ENCODE results near the gene SNORC. TPM values are rescaled to one million over a fixed set of nuclear protein-coding genes. Genes with fewer than 3 reads are reported as not detected.

Gene SNORC
- total and polyA plus RNA-seq, 10 of the 15 experiments (the other 5 are each of a cell fraction or from before 2014, with no cell fraction given), result 0.04 to 0.74 (median 0.45) TPM; not detected in 4

DNA sequence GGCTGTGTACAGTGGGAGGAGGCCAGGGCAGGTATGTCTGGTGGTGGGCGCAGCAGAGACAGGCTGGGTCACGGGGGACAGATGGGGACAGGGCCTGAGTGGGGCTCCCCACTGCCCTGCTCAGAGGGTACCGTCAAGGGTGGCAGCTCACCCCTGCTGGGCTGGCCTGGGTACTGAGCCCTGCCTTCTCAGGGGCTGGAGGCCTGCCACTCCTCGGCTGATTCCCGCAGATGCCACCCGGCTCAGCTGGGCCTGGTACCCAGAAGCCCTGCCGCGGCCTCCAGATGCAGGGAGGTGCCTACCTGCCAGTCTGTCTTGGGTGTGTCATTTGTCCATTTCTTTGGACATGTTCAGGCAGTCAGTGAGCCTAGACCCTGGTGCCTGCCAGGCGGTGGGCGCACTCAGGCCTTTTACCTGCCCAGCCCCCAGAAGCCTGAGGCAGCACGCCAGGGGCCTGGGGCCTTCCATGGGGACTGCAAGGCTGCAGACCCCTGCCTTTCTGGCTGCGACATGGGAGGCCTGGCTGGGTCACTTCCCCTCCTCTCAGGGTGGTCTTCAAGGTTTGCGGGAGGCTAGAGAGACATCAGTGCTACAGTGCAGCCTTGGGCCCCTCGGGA, 3.3 kb downstream of the SNORC start:
- BruUV-seq (replicated peaks), result no TSS peak

More for the DNA sequence above, 3.3 kb downstream of the SNORC start:
- ATAC-seq (no peak), FAIRE-seq (no peak), DNase-seq (ENCODE audit: low read depth, low spot score) (no peak)
- CTCF ChIA-PET, result no interaction called here
- in situ Hi-C loops (cut with MboI), result no loop called here
- 71% methylated on average over 14 of the region's 14 CpGs for WGBS (ENCODE audit: insufficient coverage, insufficient replicate concordance, low lambda C conversion rate, missing lambda C conversion rate)
- SMC1A ChIA-PET (ENCODE audit: uncharacterized antibody, unreplicated experiment), result interaction anchor here (1.0 kb wide), 1 partner anchor 156 kb away, joined by 4 read pairs; no protein-coding TSS in a partner anchor
- RAD21 ChIA-PET (ENCODE audit: unreplicated experiment), result no interaction called here
- Histone ChIP-seq H3K4me2 (ENCODE audit: control insufficient read depth, insufficient read depth) (no peak overlapping the region), H3K27ac (ENCODE audit: control insufficient read depth, insufficient read depth) (no peak overlapping the region), H3K4me1 (ENCODE audit: control insufficient read depth, insufficient read depth, low read length) (no peaks in the 10 kb centered on the region), H4K20me1 (ENCODE audit: control insufficient read depth, insufficient read depth) (no peaks in the 10 kb centered on the region), H3K27me3 (replicated peaks in 1 of 2; ENCODE audit: control insufficient read depth in 2 of 2, insufficient read depth in 2 of 2, low read length in 1 of 2) (no peaks in the 10 kb centered on the region; a peak in 1 of 4 replicates), H3K9me3 (replicated peaks; ENCODE audit: control insufficient read depth, insufficient read depth, low read length) (no peaks in the 10 kb centered on the region), H2AFZ (ENCODE audit: control insufficient read depth, low read depth, low read length) (no peak overlapping the region), H3K9ac (ENCODE audit: control insufficient read depth, insufficient read depth, low read length) (no peak overlapping the region), H3K36me3 (ENCODE audit: control insufficient read depth in 2 of 2, insufficient read depth in 2 of 2, low read length in 1 of 2) (no peaks in the 10 kb centered on the region; a peak in 1 of 4 replicates), H3K4me3 (no peak overlapping the region), H3K79me2 (ENCODE audit: control insufficient read depth, insufficient read depth, low read length) (no peaks in the 10 kb centered on the region)
- intact Hi-C loops (cut with micrococcal nuclease; ENCODE audit: unreplicated experiment), result no loop called here
- TF ChIP-seq BCL11A (IDR thresholded peaks at IDR 0.05; ENCODE audit: low read depth, low read length) (no peak), IKZF2 (IDR thresholded peaks at IDR 0.05) (no peak), STAT1 (conservative IDR thresholded peaks at IDR 0.05) (no peak), ZBED1 (IDR thresholded peaks at IDR 0.05; ENCODE audit: borderline replicate concordance) (no peak), PAX5 (IDR thresholded peaks at IDR 0.05; ENCODE audit: borderline replicate concordance, low read depth, low read length) (no peak), HDAC2 (IDR thresholded peaks at IDR 0.05) (no peak), EGR1 (IDR thresholded peaks at IDR 0.05; ENCODE audit: borderline replicate concordance in 1 of 2, low read depth in 2 of 2, low read length in 2 of 2) (no peak), TBL1XR1 (IDR thresholded peaks at IDR 0.05; ENCODE audit: low read depth, low read length) (no peak), MTA2 (IDR thresholded peaks at IDR 0.05; ENCODE audit: low read depth) (no peak), NR2C1 (IDR thresholded peaks at IDR 0.05) (no peak), PML (IDR thresholded peaks at IDR 0.05; ENCODE audit: low read length) (no peak), SREBF2 (IDR thresholded peaks at IDR 0.05; ENCODE audit: low read length) (no peak), POLR2A (IDR thresholded peaks at IDR 0.05; ENCODE audit: low read depth, low read length) (no peak)
- TF ChIP-seq, protein P1, sequence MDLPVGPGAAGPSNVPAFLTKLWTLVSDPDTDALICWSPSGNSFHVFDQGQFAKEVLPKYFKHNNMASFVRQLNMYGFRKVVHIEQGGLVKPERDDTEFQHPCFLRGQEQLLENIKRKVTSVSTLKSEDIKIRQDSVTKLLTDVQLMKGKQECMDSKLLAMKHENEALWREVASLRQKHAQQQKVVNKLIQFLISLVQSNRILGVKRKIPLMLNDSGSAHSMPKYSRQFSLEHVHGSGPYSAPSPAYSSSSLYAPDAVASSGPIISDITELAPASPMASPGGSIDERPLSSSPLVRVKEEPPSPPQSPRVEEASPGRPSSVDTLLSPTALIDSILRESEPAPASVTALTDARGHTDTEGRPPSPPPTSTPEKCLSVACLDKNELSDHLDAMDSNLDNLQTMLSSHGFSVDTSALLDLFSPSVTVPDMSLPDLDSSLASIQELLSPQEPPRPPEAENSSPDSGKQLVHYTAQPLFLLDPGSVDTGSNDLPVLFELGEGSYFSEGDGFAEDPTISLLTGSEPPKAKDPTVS (IDR thresholded peaks at IDR 0.05; ENCODE audit: low read depth, low read length), result no peak
- TF ChIP-seq, protein P2, sequence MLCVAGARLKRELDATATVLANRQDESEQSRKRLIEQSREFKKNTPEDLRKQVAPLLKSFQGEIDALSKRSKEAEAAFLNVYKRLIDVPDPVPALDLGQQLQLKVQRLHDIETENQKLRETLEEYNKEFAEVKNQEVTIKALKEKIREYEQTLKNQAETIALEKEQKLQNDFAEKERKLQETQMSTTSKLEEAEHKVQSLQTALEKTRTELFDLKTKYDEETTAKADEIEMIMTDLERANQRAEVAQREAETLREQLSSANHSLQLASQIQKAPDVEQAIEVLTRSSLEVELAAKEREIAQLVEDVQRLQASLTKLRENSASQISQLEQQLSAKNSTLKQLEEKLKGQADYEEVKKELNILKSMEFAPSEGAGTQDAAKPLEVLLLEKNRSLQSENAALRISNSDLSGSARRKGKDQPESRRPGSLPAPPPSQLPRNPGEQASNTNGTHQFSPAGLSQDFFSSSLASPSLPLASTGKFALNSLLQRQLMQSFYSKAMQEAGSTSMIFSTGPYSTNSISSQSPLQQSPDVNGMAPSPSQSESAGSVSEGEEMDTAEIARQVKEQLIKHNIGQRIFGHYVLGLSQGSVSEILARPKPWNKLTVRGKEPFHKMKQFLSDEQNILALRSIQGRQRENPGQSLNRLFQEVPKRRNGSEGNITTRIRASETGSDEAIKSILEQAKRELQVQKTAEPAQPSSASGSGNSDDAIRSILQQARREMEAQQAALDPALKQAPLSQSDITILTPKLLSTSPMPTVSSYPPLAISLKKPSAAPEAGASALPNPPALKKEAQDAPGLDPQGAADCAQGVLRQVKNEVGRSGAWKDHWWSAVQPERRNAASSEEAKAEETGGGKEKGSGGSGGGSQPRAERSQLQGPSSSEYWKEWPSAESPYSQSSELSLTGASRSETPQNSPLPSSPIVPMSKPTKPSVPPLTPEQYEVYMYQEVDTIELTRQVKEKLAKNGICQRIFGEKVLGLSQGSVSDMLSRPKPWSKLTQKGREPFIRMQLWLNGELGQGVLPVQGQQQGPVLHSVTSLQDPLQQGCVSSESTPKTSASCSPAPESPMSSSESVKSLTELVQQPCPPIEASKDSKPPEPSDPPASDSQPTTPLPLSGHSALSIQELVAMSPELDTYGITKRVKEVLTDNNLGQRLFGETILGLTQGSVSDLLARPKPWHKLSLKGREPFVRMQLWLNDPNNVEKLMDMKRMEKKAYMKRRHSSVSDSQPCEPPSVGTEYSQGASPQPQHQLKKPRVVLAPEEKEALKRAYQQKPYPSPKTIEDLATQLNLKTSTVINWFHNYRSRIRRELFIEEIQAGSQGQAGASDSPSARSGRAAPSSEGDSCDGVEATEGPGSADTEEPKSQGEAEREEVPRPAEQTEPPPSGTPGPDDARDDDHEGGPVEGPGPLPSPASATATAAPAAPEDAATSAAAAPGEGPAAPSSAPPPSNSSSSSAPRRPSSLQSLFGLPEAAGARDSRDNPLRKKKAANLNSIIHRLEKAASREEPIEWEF (IDR thresholded peaks at IDR 0.05; ENCODE audit: insufficient replicate concordance, low read depth, low read length), result no peak
- TF ChIP-seq, protein P3, sequence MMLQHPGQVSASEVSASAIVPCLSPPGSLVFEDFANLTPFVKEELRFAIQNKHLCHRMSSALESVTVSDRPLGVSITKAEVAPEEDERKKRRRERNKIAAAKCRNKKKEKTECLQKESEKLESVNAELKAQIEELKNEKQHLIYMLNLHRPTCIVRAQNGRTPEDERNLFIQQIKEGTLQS (IDR thresholded peaks at IDR 0.05; ENCODE audit: borderline replicate concordance, extremely low read depth, low read depth, low read length), result no peak
- TF ChIP-seq, protein P4, sequence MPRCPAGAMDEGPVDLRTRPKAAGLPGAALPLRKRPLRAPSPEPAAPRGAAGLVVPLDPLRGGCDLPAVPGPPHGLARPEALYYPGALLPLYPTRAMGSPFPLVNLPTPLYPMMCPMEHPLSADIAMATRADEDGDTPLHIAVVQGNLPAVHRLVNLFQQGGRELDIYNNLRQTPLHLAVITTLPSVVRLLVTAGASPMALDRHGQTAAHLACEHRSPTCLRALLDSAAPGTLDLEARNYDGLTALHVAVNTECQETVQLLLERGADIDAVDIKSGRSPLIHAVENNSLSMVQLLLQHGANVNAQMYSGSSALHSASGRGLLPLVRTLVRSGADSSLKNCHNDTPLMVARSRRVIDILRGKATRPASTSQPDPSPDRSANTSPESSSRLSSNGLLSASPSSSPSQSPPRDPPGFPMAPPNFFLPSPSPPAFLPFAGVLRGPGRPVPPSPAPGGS (IDR thresholded peaks at IDR 0.05; ENCODE audit: borderline replicate concordance, insufficient read depth, low read depth, low read length, poor library complexity, severe bottlenecking), result no peak
- POLR2A ChIA-PET, result no interaction called here

Measured in GM12878 (cell line).